Calu3 (cell line): ENCODE data around the gene CCDC191. TPM values are rescaled to one million over a fixed set of nuclear protein-coding genes. Genes with fewer than 3 reads are reported as not detected.
A peak's percentile ranks its signal among the peaks of the same experiment; 100 is the strongest.

Source experiments
- Bru-seq: library from RNA; stranded (reverse); fragments of 400-500 nt; gene quantifications from one replicate; lab custom pipeline; 2021; lab: Mats Ljungman, UMichigan
- BruChase-seq, 2 experiments: library from RNA; stranded (reverse); fragments of 400-500 nt; gene quantifications; one replicate each; lab custom pipeline; 2021; lab: Mats Ljungman, UMichigan
- BruUV-seq: library from RNA; stranded (reverse); fragments of 400-500 nt; replicated peaks from 2 replicates; lab custom pipeline; 2021; lab: Mats Ljungman, UMichigan
- CTCF ChIA-PET: fragments of 300-600 bp; sonication (Branson Sonifier 250); formaldehyde crosslinking; loops from one replicate; lab custom pipeline; 2022; ENCODE audit warnings: antibody characterized with exemption; lab: Charles Lee
- DNase-seq: peaks from one replicate; pipeline ENCODE4 v3.0.0; 2022
- H3K27ac Mint-ChIP-seq: one replicate; pipeline ENCODE4 v1.8.0; 2022; ENCODE audit warnings: mixed read lengths; ENCODE audit not compliant: unreplicated experiment
- H3K27me3 Mint-ChIP-seq: one replicate; pipeline ENCODE4 v1.8.0; 2022; ENCODE audit warnings: mixed read lengths; ENCODE audit not compliant: unreplicated experiment
- H3K36me3 Mint-ChIP-seq: one replicate; pipeline ENCODE4 v1.8.0; 2022; ENCODE audit warnings: mild to moderate bottlenecking, moderate library complexity, mixed read lengths; ENCODE audit not compliant: insufficient read depth, unreplicated experiment
- H3K4me1 Mint-ChIP-seq: one replicate; pipeline ENCODE4 v1.8.0; 2022; ENCODE audit warnings: mild to moderate bottlenecking, low read depth, mixed read lengths; ENCODE audit not compliant: unreplicated experiment
- H3K4me3 Mint-ChIP-seq: one replicate; pipeline ENCODE4 v1.8.0; 2022; ENCODE audit warnings: mild to moderate bottlenecking, low read depth, moderate library complexity, mixed read lengths; ENCODE audit not compliant: unreplicated experiment
- H3K9me3 Mint-ChIP-seq: one replicate; pipeline ENCODE4 v1.8.0; 2022; ENCODE audit warnings: low read depth, mixed read lengths; ENCODE audit not compliant: unreplicated experiment
- CTCF ChIP-seq: fragments of 200-600 bp; IDR thresholded peaks from one replicate; pipeline ENCODE4 v1.8.0; 2022; ENCODE audit warnings: antibody characterized with exemption; ENCODE audit not compliant: unreplicated experiment
- intact Hi-C: fragments of 100-400 bp; cut with micrococcal nuclease; formaldehyde crosslinking; loops from one replicate; pipeline ENCODE4 v1.10.0; 2022; ENCODE audit not compliant: unreplicated experiment
- long read RNA-seq: library from polyadenylated mRNA; stranded (forward); transcript quantifications from one replicate; pipeline ENCODE4 v2.0.0, GENCODE V29; 2022
- total RNA-seq: library from RNA; stranded (reverse); gene quantifications from 2 replicates; pipeline ENCODE4 v1.2.3, GENCODE V29; 2022

The CCDC191 gene
- total RNA-seq, result 5.9 and 6.5 TPM in 2 replicates
- Bru-seq, nascent RNA, result percentile 54 among the genes with signal in this experiment
- BruChase-seq, experiment 1, labeled RNA remaining after a 6-hour chase, result percentile 49 among the genes with signal in this experiment
- BruChase-seq, experiment 2, labeled RNA remaining after a 2-hour chase, result percentile 52 among the genes with signal in this experiment
- long read RNA-seq, partial matches to known transcripts, result 1 of 7 reads
- long read RNA-seq, other reads (novel, unspliced or antisense), result 4 of 7 reads

- peak; percentile 96 for DNase-seq
- CTCF ChIA-PET, result no interaction called here
- H3K4me1 Mint-ChIP-seq, result peaks cover 16% of the 10 kb centered on the region
- no peaks in the 10 kb centered on the region for H3K27me3 Mint-ChIP-seq
- no peaks in the 10 kb centered on the region for H3K9me3 Mint-ChIP-seq
- H3K36me3 Mint-ChIP-seq, result peaks cover 25% of the 10 kb centered on the region
- TF ChIP-seq CTCF, result no peak
- intact Hi-C loops, result no loop called here
- TSS peak; percentile 81 for BruUV-seq
- peak within 1 kb of the TSS; percentile 100 for H3K27ac Mint-ChIP-seq
- peak within 1 kb of the TSS; percentile 100 for H3K4me3 Mint-ChIP-seq
Measured at GRCh38 chr3:114056130-114057010, at the start of gene CCDC191, which contains the start of gene QTRT2. Gene CCDC191, minus strand, starts transcription at chr3:114056526. Its CDS starts 60 bp downstream, at chr3:114056466. Gene QTRT2, plus strand, starts transcription at chr3:114056737. Its CDS starts 8,521 bp downstream, at chr3:114065258.

GRCh38 chr3:114104414-114104813 is 48.1 kb upstream of the CCDC191 start:
- CTCF ChIA-PET, result interaction anchor here (0.6 to 0.7 kb wide), 2 partner anchors 12 to 116 kb away, joined by 6 read pairs; no protein-coding TSS in a partner anchor
- TF ChIP-seq CTCF, result no peak
- Mint-ChIP-seq H3K27me3 (peaks cover 5% of the 10 kb centered on the region), H3K36me3 (no peaks in the 10 kb centered on the region), H3K4me3 (no peak overlapping the region), H3K27ac (no peak overlapping the region), H3K4me1 (no peaks in the 10 kb centered on the region), H3K9me3 (no peaks in the 10 kb centered on the region)
- no peak for DNase-seq
- intact Hi-C loops, result no loop called here
- no TSS peak for BruUV-seq

- no peak for TF ChIP-seq CTCF
- no TSS peak for BruUV-seq
- no peaks in the 10 kb centered on the region for H3K27me3 Mint-ChIP-seq
- CTCF ChIA-PET, result interaction anchor here (0.7 kb wide), 1 partner anchor 11 kb away, joined by 6 read pairs; no protein-coding TSS in a partner anchor
- DNase-seq, result no peak
- no peak overlapping the region for H3K27ac Mint-ChIP-seq
- no peaks in the 10 kb centered on the region for H3K4me1 Mint-ChIP-seq
- H3K4me3 Mint-ChIP-seq, result no peak overlapping the region
- H3K36me3 Mint-ChIP-seq, result no peaks in the 10 kb centered on the region
- intact Hi-C loops, result no loop called here
- no peaks in the 10 kb centered on the region for H3K9me3 Mint-ChIP-seq
Measured at GRCh38 chr3:114103858-114104257, 47.5 kb upstream of the CCDC191 start.

- TF ChIP-seq CTCF, result no peak
- H3K4me3 Mint-ChIP-seq, result no peak overlapping the region
- no peaks in the 10 kb centered on the region for H3K27me3 Mint-ChIP-seq
- CTCF ChIA-PET, result no interaction called here
- no peaks in the 10 kb centered on the region for H3K4me1 Mint-ChIP-seq
- DNase-seq, result no peak
- intact Hi-C loops, result no loop called here
- no peaks in the 10 kb centered on the region for H3K36me3 Mint-ChIP-seq
- no TSS peak for BruUV-seq
- H3K9me3 Mint-ChIP-seq, result no peaks in the 10 kb centered on the region
- no peak overlapping the region for H3K27ac Mint-ChIP-seq
Measured at GRCh38 chr3:114103181-114103580, 46.9 kb upstream of the CCDC191 start.
